Ishikawa (cell line): ENCODE results near the gene JMJD7.

Experiments used
- CEBPB ChIP-seq: IDR thresholded peaks from 2 replicates; pipeline ENCODE4 v1.6.1; 2012
- CREB1 ChIP-seq: IDR thresholded peaks from 2 replicates; pipeline ENCODE4 v1.6.1; 2012; ENCODE audit warnings: low read depth
- EP300 ChIP-seq: IDR thresholded peaks from 2 replicates; pipeline ENCODE4 v1.6.1; 2012; ENCODE audit warnings: borderline replicate concordance
- FOXM1 ChIP-seq: IDR thresholded peaks from 2 replicates; pipeline ENCODE4 v1.6.1; 2012; ENCODE audit warnings: low read depth, borderline replicate concordance
- MAX ChIP-seq: IDR thresholded peaks from 2 replicates; pipeline ENCODE4 v1.6.1; 2012
- NFIC ChIP-seq: IDR thresholded peaks from 2 replicates; pipeline ENCODE4 v1.6.1; 2012
- RAD21 ChIP-seq: IDR thresholded peaks from 2 replicates; pipeline ENCODE4 v1.6.1; 2012; ENCODE audit warnings: low read depth
- REST ChIP-seq: IDR thresholded peaks from 2 replicates; pipeline ENCODE4 v1.6.1; 2012; ENCODE audit warnings: low read depth, mild to moderate bottlenecking
- TAF1 ChIP-seq: IDR thresholded peaks from 2 replicates; pipeline ENCODE4 v1.6.1; 2012; ENCODE audit warnings: low read depth, mild to moderate bottlenecking
- ZBTB7A ChIP-seq: IDR thresholded peaks from 2 replicates; pipeline ENCODE4 v1.6.1; 2012; ENCODE audit warnings: low read depth

DNA sequence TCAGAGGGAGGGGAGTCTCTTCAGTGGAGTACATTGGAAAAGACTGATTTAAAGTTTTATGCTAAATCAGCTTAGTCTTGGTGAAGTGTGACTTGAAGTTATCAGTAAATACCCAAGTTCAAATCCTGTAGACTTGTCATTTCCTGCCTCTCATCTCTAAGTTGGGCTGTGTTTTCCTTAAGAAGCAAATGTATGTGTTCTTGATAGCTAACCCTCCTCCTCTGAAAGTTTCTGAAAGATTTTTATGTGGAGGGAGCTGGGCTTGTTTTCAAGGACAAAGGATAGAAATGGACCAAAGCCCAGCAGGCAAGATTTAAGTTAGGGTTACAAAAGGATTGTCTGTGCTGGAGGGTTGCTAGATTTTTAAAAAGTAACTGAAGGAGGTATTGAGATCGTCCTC, 49.4 kb upstream of the JMJD7 start:
- TF ChIP-seq FOXM1 = no peak
- no peak for TF ChIP-seq CEBPB
- TF ChIP-seq TAF1 = no peak
- TF ChIP-seq CREB1 = no peak
- TF ChIP-seq REST = no peak
- TF ChIP-seq EP300 = no peak
- TF ChIP-seq MAX = no peak
- no peak for TF ChIP-seq NFIC
- TF ChIP-seq RAD21 = no peak
- TF ChIP-seq ZBTB7A = no peak
